A549 treated with AZD2906 at 1 μM for 4 hours (cell line): ENCODE measurements around the gene RER1. TPM values are rescaled to one million over a fixed set of nuclear protein-coding genes. Genes with fewer than 3 reads are reported as not detected.

ENCODE experiments used
- total RNA-seq: library from RNA; stranded (reverse); fragments of 200-300 nt; extraction: Qiagen RNA extraction; gene quantifications from 5 replicates; pipeline ENCODE4 v1.2.3, GENCODE V29; 2022

Gene RER1
- total RNA-seq = 86.9 to 124 TPM (median 118 TPM) in 5 replicates

GRCh38 chr1:2391041-2391930, at the start of gene RER1, which contains the start of gene MORN1:
Gene RER1, plus strand, starts transcription at chr1:2391841. Its CDS starts 3,950 bp downstream, at chr1:2395791.
Gene MORN1, minus strand, starts transcription at chr1:2391554. Its CDS starts 21 bp downstream, at chr1:2391533.

GRCh38 chr1:2412395-2412772, 20.7 kb downstream of the RER1 start, which contains the start of gene PEX10:
Gene PEX10, minus strand, starts transcription at chr1:2412564. Its CDS starts 62 bp downstream, at chr1:2412502.

Other genes starting within 250 kb of the RER1 start
- 37.4 to 65.6 TPM (median 60.7 TPM) in 5 replicates for gene FAAP20, start 197.1 kb upstream of the RER1 start, total RNA-seq
- gene SKI, start 163.5 kb upstream of the RER1 start, total RNA-seq = 22.2 to 25.1 TPM (median 24.5 TPM) in 5 replicates
- gene MORN1, start 287 bp upstream of the RER1 start, total RNA-seq = 4.6 to 6.2 TPM (median 5.3 TPM) in 5 replicates
- 19.7 to 25.8 TPM (median 24.5 TPM) in 5 replicates for gene PEX10, start 20.7 kb downstream of the RER1 start, total RNA-seq
- gene PLCH2, start 84.4 kb downstream of the RER1 start, total RNA-seq = 0.17 to 0.40 TPM (median 0.31 TPM) in 5 replicates
- gene PANK4, start 134.8 kb downstream of the RER1 start, total RNA-seq = 8.0 to 11.6 TPM (median 10.6 TPM) in 5 replicates
- gene HES5, start 138.4 kb downstream of the RER1 start, total RNA-seq = not detected in 5 replicates
- gene TNFRSF14, start 164.5 kb downstream of the RER1 start, total RNA-seq = 0.08 to 0.24 TPM (median 0.15 TPM) in 5 replicates
- gene PRXL2B, start 194.9 kb downstream of the RER1 start, total RNA-seq = 19.9 to 25.1 TPM (median 21.7 TPM) in 5 replicates
- 0.26 TPM in 1 of 5 replicates, not detected in the others for gene MMEL1, start 241.2 kb downstream of the RER1 start, total RNA-seq